NCI-H146 treated with DMSO at 0.1 percent for 48 hours (cell line): ENCODE results near the gene GNAS-AS1.

Source experiments
- DNase-seq: peaks from one replicate; lab custom pipeline; 2025; ENCODE audit not compliant: unreplicated experiment; lab: John Stamatoyannopoulos, UW

Gene GNAS-AS1

DNA sequence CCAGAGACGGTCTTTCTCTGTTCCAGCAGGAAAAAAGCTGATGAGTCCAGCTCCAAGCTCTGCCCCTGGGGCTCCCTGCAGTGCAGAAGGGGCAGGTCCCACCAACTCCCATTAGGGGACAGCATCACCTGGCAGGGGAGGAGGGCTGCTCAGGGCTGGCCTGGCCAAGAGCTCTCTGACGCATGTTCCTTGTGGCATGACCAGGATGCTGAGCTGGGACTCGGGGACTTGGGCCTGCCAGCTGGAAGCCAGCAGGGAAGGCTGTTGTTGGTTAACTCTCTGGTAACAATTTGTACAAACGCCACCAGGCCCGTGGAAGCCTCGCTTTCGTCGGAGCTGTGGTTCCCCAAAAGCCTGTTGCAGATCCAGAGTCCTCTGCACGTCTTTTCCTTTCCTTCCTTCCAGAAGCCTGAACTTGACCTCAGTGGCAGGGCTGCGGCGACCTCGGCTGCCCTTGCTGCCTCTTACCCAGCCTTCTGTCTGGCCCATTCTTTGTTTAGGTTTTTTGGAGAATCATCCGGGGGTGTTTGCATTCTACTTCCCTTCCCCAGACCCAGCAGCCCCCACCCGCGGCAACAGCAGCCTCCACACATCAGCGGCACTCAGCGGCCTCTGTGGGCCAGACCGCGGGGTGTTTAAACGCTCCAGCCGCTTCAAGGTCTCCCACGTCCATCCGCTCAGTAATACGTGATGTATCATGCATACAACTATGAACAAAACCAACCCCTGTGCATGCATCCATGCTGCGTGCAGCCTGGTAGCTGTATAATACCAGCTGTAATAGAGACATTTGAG is 63.3 kb downstream of the GNAS-AS1 start:
- no peak for DNase-seq

- no peak for DNase-seq
Observed at GRCh38 chr20:58784321-58785074, 66.2 kb downstream of the GNAS-AS1 start.

DNA sequence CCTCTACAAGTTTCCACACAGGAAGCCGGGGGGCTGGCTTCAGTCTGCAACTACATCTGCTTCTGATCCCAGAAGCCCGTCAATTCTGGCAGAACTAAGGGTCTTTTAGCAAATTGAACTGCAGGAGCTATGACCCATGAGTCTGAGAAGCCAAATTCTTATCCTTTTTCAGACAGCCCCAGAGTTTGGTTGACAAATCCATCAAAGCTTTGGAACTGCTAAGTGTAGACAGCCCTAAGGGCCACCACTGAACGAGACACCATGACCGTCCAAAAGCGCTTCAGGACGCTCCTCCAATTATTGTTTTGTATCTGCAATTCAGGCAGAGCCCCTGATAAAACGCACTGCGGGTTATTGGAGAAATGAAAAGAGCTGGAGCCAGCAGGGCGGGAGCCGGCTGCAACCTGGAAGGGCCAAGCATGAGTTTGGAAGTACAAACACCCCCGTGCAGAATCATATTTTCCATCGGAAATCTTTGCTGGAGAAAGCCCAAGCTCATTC is 67.1 kb downstream of the GNAS-AS1 start:
- DNase-seq = no peak

DNA sequence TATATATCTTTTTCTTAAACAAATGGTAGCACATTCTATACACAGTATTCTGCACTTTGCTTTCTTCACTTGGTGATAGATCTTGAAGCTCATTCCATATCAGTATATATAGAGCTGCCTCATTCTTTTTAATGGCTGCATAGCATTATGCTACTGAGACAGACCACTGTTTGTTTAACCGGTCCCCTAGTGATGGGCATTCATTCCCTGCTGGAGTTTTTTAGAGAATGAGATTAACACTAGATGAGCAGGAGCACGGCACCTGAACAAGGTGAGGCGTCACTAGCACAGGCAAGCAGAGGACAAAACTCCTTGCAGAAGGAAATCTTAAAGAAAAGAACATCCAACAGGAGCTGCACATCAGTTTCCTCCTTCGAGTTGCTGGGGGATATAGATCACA is 69.6 kb downstream of the GNAS-AS1 start:
- no peak for DNase-seq

GRCh38 chr20:58778760-58779159 is 71.9 kb downstream of the GNAS-AS1 start:
- DNase-seq = no peak

DNA sequence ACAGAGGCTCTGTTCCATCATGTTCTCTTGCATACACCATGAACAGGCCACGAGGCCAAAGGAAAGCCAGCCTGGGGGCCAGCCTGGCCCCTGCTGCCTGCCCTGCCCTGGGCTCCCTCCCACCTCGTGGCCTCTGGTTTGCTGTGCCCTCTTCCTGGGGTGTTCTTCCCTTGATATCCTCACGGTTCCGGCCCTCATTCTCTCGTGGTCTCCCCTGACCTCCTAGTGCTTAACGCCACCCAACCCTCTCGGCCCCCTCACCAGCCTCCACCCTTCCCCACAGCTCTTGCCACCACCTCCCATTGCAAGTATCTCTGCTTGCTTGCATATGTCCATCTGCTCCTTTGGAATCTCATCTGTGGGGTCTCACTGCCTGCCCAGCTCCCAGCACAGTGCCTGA is 73.0 kb downstream of the GNAS-AS1 start:
- DNase-seq = no peak

GRCh38 chr20:58776109-58776508 is 74.6 kb downstream of the GNAS-AS1 start:
- DNase-seq = no peak

- DNase-seq = no peak
Observed at GRCh38 chr20:58775371-58775770, 75.3 kb downstream of the GNAS-AS1 start.

- DNase-seq = no peak
Observed at GRCh38 chr20:58774667-58775263, 75.9 kb downstream of the GNAS-AS1 start.

GRCh38 chr20:58774214-58774613 is 76.5 kb downstream of the GNAS-AS1 start:
- DNase-seq = no peak

DNA sequence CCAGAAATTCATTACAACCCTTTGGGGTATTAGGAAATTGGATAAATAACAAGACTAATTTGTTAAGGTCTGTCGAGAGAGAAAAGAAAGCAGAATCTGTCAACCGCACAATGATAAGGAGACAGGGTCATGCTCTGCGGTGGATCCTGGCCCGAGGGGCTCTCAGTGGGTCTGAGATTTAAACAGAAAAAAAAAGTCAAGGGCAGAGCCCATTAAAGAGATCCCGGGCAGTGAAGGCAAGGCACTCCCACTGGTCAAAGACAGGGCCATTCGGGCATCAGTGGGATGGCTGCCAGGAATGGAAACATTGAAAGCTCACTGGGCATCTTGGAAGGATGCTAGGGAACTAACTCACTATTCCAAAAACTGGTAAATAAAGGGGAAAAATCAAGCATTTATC is 77.9 kb downstream of the GNAS-AS1 start:
- no peak for DNase-seq
